Ishikawa (cell line): Measurements from ENCODE around the gene ST3GAL5.

Source experiments
- CEBPB ChIP-seq: IDR thresholded peaks from 2 replicates; pipeline ENCODE4 v1.6.1; 2012
- CREB1 ChIP-seq: IDR thresholded peaks from 2 replicates; pipeline ENCODE4 v1.6.1; 2012; ENCODE audit warnings: low read depth
- EGR1 ChIP-seq: IDR thresholded peaks from 2 replicates; pipeline ENCODE4 v1.6.1; 2012
- EP300 ChIP-seq: IDR thresholded peaks from 2 replicates; pipeline ENCODE4 v1.6.1; 2012; ENCODE audit warnings: borderline replicate concordance
- FOXM1 ChIP-seq: IDR thresholded peaks from 2 replicates; pipeline ENCODE4 v1.6.1; 2012; ENCODE audit warnings: low read depth, borderline replicate concordance
- NFIC ChIP-seq: IDR thresholded peaks from 2 replicates; pipeline ENCODE4 v1.6.1; 2012
- RAD21 ChIP-seq: IDR thresholded peaks from 2 replicates; pipeline ENCODE4 v1.6.1; 2012; ENCODE audit warnings: low read depth
- TAF1 ChIP-seq: IDR thresholded peaks from 2 replicates; pipeline ENCODE4 v1.6.1; 2012; ENCODE audit warnings: low read depth, mild to moderate bottlenecking
- TCF12 ChIP-seq: IDR thresholded peaks from 2 replicates; pipeline ENCODE4 v1.6.1; 2012; ENCODE audit warnings: low read depth
- TEAD4 ChIP-seq: IDR thresholded peaks from 2 replicates; pipeline ENCODE4 v1.6.1; 2012
- YY1 ChIP-seq: IDR thresholded peaks from 2 replicates; pipeline ENCODE4 v1.6.1; 2012; ENCODE audit warnings: low read depth
- ZBTB7A ChIP-seq: IDR thresholded peaks from 2 replicates; pipeline ENCODE4 v1.6.1; 2012; ENCODE audit warnings: low read depth
- TF ChIP-seq, protein P1 (sequence below): IDR thresholded peaks from 2 replicates; pipeline ENCODE4 v1.6.1; 2012; ENCODE audit warnings: low read depth, mild to moderate bottlenecking
- TF ChIP-seq, protein P2 (sequence below): IDR thresholded peaks from 2 replicates; pipeline ENCODE4 v1.6.1; 2012
- TF ChIP-seq, protein P3 (sequence below): IDR thresholded peaks from 2 replicates; pipeline ENCODE4 v1.6.1; 2012

The ST3GAL5 gene

DNA sequence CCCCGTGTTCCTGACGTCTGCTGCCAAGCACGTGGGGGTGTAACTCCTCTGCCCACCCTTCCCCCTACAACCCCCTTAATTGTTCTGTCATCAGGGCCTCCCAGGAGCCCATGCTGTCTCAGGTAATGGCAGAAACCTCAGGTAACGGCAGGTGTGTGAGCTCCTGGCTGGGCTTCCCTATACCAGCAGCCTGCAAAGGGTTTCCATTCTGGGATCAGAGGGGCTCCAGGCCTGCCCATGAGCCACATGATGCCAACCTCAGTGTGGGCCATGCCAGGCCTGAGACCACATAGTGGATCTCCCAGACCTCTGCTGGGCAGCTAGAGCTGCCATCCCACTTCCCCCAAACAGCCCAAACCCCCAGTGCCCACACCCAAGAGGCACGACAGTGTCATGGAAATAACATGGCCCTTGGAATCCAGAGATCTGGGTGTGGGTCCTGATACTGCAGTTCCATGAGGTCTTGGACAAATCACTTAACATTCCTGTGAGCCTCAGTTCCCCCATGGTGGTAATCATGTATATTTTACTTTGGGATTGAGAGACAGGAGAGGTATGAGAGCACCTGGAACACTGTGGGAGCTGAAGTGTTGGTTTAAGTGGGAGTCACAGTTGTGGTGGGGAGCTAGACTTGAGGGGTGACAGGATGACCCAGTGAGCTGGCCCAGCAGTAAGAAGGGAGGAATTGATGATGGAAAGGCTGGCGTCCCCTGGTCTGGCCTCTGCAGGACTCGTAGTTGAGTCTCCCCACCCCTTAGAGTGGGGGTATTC, 75.4 kb downstream of the ST3GAL5 start:
- TF ChIP-seq, protein P1, sequence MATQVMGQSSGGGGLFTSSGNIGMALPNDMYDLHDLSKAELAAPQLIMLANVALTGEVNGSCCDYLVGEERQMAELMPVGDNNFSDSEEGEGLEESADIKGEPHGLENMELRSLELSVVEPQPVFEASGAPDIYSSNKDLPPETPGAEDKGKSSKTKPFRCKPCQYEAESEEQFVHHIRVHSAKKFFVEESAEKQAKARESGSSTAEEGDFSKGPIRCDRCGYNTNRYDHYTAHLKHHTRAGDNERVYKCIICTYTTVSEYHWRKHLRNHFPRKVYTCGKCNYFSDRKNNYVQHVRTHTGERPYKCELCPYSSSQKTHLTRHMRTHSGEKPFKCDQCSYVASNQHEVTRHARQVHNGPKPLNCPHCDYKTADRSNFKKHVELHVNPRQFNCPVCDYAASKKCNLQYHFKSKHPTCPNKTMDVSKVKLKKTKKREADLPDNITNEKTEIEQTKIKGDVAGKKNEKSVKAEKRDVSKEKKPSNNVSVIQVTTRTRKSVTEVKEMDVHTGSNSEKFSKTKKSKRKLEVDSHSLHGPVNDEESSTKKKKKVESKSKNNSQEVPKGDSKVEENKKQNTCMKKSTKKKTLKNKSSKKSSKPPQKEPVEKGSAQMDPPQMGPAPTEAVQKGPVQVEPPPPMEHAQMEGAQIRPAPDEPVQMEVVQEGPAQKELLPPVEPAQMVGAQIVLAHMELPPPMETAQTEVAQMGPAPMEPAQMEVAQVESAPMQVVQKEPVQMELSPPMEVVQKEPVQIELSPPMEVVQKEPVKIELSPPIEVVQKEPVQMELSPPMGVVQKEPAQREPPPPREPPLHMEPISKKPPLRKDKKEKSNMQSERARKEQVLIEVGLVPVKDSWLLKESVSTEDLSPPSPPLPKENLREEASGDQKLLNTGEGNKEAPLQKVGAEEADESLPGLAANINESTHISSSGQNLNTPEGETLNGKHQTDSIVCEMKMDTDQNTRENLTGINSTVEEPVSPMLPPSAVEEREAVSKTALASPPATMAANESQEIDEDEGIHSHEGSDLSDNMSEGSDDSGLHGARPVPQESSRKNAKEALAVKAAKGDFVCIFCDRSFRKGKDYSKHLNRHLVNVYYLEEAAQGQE = no peak
- no peak for TF ChIP-seq FOXM1
- TF ChIP-seq ZBTB7A = no peak
- no peak for TF ChIP-seq NFIC

DNA sequence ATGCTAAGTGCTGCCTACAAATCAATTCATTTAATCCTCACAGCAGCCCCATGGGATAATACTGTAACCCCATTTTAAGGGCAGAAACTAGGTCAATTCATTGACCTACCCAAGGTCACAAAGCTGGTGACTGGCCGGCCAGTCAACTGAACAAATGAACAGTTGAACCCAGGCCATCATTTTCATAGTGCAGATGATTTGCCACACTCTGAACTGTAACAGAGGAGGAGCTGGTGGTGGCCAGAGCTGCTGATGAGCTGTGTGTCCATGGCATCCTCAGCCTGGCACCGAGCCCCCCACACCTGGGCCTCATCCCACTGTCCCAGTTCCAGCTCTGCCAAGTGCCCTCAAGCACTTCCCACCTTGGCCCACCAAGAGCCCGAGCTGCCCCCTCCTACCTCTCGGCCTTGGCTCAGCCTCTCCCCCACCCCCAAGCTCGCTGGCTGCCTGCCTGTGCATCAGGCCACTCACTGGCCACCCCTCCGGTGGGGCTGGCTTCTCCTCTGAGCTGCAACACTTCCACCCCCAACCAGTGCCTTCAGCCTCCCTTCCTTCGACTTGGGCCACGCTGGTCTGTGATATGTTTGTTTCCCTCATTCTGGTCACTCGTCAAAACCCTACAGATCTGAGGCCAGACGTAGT, 76.6 kb downstream of the ST3GAL5 start:
- TF ChIP-seq TAF1 (no peak), NFIC (no peak), CREB1 (no peak)
- TF ChIP-seq, protein P2, sequence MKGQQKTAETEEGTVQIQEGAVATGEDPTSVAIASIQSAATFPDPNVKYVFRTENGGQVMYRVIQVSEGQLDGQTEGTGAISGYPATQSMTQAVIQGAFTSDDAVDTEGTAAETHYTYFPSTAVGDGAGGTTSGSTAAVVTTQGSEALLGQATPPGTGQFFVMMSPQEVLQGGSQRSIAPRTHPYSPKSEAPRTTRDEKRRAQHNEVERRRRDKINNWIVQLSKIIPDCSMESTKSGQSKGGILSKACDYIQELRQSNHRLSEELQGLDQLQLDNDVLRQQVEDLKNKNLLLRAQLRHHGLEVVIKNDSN = no peak

GRCh38 chr2:85811180-85812093, 77.4 kb downstream of the ST3GAL5 start:
- TF ChIP-seq RAD21 (no peak), EP300 (no peak)

DNA sequence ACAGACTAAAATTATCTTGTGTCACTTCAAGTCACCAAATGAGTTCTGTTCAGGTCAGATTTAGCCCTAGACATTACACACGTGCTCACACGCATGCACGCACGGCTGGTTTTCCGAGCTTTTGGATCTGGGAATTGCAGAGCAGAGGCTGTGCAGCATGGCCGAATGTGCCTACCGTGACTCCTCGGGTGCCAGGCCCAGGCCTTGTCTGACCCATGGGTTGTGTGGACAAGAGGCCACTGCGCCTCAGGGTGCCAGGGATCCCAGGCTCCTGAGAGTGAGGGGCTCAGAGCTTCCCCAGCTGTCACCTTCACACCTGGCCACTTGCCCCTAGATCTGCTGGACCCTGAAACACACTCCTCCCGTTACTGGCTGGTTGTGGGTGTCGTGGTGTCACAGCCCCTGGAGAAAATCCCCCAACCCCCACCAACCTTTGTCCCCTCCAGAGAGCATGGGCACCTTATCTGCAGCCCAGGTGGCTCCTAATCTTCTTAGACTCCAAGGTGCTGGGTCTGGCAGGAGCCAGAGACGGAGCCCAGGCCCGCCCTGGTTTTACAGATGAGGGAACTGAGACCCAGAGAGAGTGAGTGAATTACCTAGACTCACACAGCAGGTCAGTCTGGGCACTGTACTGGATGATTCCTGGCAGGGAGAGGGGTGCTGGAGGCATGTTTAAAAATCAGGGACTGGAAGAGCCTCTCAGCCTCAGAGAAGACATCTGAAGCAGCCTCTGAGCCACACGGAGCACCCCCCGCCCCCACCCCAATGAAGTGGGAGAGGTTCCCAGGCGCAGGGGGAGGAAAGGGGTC, 78.2 kb downstream of the ST3GAL5 start:
- TF ChIP-seq EGR1 (no peak), TCF12 (no peak), CEBPB (no peak), ZBTB7A (no peak), FOXM1 (no peak), TEAD4 (no peak), NFIC (no peak), CREB1 (no peak), TAF1 (no peak), YY1 (no peak), RAD21 (no peak), EP300 (no peak)
- TF ChIP-seq, protein P2 = no peak
- TF ChIP-seq, protein P1 = no peak
- TF ChIP-seq, protein P3, sequence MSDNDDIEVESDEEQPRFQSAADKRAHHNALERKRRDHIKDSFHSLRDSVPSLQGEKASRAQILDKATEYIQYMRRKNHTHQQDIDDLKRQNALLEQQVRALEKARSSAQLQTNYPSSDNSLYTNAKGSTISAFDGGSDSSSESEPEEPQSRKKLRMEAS = no peak

DNA sequence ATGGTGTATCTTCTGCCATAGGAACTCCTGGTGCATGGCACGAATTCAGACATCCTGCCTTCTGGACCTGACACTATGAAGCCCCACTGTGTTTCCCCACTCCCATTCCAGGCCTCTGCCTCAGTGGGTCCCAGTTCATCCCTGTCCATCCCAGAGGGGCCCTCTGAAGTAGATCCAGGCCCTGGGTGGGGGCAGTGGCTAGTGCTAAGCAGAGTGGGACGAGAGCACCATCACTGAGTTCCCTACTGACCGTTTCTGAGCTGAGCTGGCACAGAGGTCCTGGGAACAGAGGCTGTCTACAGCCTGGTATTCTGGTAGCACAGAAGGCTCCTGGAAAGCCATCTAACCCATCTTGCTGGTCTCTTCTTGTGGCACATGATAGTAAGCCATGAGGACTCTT, 81.0 kb downstream of the ST3GAL5 start:
- no peak for TF ChIP-seq EGR1
- no peak for TF ChIP-seq TCF12
- no peak for TF ChIP-seq TEAD4
- TF ChIP-seq CREB1 = no peak
- no peak for TF ChIP-seq RAD21
- TF ChIP-seq, protein P3 = no peak
- TF ChIP-seq EP300 = no peak
- TF ChIP-seq ZBTB7A = no peak
- no peak for TF ChIP-seq CEBPB
- TF ChIP-seq TAF1 = no peak
- TF ChIP-seq NFIC = no peak
